GM18520 (cell line): ENCODE results near the gene PAF1.
"Not testable (repeated sequence)": the region's sequence is repeated elsewhere in the genome, so short reads cannot be mapped to it uniquely, and the experiment has no call there.

Experiments
- ATAC-seq: cut with Tn5 transposase; IDR thresholded peaks from one replicate; pipeline ENCODE4 v1.9.1; 2021; ENCODE audit not compliant: unreplicated experiment

Gene PAF1

DNA sequence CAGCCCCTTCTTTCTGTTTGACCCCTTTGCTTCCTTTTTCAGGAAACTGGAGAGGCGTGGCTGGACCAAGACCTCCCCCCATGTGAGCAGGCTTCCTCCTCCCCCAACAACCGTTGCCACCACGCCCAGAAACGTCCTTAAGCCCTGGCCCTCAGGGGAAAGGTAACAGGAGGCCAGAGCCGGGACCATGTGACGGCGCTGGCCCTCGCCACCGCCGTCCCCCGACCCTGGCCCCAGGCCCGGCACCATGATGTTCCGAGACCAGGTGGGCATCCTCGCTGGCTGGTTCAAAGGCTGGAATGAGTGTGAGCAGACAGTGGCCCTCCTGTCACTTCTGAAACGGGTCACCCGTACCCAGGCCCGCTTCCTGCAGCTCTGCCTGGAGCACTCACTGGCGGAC, 34.3 kb downstream of the PAF1 start:
- no peak for ATAC-seq

DNA sequence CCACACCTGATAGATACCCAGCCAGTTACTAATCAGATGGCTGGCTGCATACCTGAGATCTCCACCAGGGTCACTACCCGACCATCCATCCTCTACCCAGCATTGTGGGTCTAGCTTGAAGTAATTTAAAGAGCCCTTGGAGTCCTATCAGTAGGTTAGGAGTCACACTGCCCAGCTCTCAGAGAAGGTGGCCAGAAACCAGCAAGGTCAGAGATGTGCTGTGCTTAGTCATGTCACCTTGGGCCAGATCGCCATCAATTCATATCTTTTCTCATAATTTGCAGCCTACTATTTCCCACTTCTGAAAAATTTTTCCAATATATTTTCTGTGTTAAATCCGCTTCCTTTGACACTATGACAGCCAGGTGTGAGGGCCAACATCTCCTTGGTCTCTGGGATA, 34.8 kb downstream of the PAF1 start:
- ATAC-seq, result no peak

- no peak for ATAC-seq
Observed at GRCh38 chr19:39355253-39355652, 35.7 kb downstream of the PAF1 start.

DNA sequence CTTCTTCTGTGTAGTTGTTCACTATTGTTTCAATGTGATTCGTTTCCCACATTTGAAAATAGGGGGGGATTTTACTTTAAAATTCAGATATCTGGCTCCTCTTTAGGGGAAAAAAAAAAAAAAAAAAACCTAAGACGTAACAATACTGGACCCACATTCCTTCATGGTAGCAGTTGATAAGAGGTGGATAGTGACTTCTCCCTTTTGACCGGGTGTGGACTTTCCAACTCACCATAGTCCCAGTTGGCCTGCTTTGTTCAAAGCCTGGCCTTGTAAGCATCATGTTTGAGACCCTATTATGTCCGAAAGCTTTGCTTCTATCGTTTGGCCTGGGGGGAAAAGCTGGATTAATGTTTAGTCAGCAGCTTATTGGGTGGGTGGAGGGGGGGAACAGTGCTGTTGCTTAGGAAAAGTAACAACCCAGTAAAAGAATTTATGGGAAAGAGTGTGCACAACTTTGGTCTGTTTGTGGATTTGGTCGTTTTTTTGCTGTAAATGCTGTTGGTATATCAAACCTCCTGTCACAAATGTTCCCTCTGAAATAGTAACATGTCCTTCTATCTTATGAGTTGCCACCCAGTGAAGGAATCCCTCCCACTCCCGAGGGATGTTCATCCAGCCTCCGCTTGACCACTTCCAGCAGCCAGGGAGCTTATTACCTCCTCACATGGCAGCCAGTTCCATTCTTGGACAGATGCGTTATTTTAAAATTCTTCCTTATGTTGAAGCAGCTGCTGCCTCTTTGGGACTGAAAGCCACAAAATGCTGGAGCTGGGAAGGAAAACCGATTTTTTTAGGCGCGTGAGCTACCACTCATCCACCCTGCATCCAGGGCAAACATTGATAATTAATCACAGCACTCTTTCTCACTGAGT, 38.3 kb downstream of the PAF1 start:
- ATAC-seq, result no peak

DNA sequence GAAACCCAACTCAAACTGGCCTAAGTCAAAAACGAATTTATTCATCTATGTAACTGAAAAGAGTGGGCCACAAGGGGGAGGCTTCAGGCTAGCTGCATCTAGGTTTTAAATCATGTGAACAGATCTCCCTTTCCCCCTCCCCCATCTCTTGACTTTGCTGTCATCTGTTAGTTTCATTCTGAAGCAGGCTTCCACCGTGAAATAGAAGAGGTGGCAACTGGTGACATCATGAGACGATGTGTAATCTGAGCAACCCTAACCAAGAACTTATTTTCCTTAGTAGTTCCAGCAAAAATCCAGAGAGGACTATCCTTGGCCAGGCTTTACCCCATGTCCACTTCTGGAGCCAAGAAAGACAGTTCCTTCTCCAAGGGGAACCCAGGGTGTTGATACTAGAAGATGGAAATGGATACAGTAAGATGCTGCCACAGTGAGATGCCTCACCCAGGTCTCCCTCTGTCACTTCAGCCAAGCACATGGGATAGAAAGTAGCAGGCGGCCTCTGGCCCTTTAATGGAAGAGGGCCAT, 39.3 kb downstream of the PAF1 start:
- no peak for ATAC-seq

DNA sequence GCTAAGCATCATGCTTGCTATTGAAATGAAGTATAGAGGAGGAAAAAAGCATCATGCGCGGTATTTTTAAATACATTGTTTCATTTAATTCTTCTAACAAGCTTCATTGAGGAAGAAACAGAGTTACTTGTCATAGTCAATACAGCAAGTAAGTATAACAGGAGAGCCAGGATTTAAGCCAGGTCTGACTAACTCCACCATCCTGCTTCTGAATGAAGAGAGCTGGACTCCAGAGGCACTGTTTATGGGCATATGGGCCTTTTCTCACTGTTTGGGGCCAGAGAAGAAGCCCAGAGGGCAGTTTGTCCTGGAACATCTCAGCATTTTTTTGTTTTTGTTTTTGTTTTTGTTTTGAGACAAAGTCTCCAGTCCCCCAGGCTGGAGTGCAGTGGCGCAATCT, 40.8 kb downstream of the PAF1 start:
- ATAC-seq, result no peak

GRCh38 chr19:39349326-39349725, 41.6 kb downstream of the PAF1 start:
- ATAC-seq, result no peak

DNA sequence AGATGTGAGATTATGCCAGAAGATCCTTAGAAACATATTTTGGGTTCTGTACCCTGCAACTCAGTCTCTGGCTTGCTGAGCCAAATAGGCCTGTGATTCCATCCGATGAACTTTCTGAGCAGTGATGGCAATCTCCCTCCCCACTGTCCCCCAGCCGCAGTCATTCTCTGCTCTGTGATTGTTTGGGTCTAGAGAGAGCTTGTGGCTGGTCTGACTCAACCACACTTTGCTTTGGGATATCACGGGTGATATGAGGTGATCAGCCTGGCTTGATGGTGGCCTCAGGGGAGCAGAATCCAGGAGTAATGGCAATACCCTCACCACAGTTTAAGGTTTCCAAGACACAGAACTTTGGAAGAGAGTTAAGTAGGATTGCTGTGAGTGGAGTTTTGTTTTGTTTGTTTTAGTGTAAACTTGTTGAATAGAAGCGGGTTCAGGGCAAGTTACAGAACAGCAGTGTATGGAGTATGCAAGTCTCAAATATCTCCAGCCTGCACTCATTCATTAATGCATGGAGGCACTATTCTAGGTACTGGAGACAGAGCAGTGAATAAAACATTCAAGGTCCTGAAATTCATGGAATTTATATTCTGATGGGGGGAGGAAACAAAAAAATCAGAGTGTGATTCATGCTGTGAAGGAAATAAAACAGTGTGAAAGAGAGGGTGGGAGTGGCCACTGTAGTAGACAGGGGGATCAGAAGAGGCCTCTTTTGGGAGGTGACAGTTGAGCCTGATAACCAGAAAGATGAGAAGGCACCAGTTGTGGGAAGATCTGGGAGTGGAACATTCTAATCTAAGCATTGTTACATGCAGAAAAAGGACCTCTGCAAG, 43.4 kb downstream of the PAF1 start:
- no peak for ATAC-seq

GRCh38 chr19:39345956-39346355, 45.0 kb downstream of the PAF1 start:
- ATAC-seq, result no peak

DNA sequence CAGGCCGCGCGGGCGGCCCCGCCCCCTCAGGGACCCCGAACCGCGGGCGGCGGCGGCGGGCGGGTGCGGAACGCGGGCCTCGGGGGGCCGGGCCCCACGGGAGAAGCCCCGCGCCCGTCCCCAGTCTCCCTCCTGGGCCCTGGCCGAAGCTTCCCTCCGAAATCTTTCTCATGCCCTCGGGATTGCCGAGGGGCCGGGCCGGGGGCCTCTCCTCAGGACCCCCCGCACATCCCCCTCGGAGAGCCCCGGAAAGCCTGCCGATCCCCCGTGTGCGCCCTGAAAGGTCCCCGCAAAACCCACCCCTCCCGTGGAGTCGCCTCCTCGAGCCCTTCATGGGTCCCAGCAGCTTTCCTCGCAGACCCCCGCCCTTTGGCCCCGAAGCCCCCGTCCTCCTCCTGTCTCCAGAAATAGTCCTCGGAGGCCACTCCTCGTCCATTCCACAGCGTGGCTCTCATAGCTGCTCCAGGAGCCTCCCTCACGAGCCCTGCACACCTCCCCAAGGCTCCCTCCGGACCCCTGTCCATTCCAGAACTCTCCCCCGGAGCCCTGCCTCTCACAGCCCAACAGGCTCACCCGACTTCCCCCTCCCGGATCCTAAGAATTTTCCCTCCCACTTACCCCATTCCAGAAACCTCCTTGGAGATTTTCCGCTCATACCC, 48.1 kb downstream of the PAF1 start:
- no peak for ATAC-seq

GRCh38 chr19:39341719-39342604, 48.9 kb downstream of the PAF1 start, which contains the start of gene SAMD4B:
Gene SAMD4B, plus strand, starts transcription at chr19:39342421. Its CDS starts 14,473 bp downstream, at chr19:39356894.
- peak; percentile 83 for ATAC-seq

DNA sequence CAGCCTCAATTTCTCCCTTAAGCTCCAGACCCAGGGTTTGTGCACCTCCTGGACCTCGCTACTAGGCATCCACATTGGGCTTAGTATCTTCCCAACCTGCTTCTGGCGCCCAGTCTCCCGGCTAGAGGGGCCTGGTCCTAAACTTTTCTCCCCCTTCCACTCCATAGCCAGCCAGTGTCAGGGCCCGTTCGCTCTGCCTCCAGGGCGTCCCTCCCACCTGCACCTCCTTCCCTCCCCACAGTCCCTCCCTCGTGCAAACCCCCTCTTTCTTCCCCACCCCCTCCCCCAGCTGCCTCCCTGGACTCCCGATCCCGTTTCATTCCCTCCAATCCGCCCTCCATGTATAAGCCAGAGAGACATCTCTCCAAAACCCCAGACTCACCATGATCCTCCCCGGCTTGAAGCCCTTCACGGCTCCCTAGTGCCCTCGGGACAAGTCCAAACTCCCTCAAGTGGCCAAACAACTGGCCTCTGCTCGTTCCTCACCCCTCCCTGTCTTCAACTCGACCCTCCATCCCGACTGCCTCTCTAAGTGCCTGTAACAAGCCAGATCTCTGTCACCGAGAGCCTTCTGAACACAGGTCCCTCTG, 49.7 kb downstream of the PAF1 start:
- no peak for ATAC-seq

- ATAC-seq, result not testable (repeated sequence)
Observed at GRCh38 chr19:39340156-39340555, 50.8 kb downstream of the PAF1 start.

DNA sequence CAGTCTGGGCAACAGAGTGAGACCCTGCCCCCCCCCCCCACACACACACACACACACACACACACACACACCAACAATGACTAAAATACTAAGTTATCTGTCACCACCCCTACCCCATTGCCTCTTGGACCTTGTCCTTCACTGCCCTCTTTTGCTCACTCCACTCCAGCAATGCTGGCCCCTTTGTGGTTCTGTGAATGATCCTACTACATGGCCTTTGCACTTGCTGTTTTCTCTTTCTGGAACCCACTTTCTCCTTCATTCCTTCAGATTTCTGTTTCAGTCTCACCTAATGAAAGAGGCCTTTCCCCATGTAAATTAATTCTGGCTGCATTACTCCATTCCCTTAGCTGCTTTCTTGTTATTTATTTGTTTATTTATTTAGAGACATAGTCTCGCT, 51.2 kb downstream of the PAF1 start:
- no peak for ATAC-seq

- ATAC-seq, result no peak
Observed at GRCh38 chr19:39336483-39336882, 54.4 kb downstream of the PAF1 start.
